HEK293 (cell line): ENCODE results near the gene SLC10A7.

ENCODE experiments used
- CTCF ChIA-PET: fragments of 350-600 bp; formaldehyde crosslinking; extraction: SDS; loops from one replicate; lab custom pipeline; 2021; ENCODE audit warnings: antibody characterized with exemption; lab: Yijun Ruan, JAX
- POLR2A ChIA-PET: fragments of 300-600 bp; formaldehyde crosslinking; extraction: SDS; loops from one replicate; lab custom pipeline; 2020; ENCODE audit warnings: antibody characterized with exemption, inconsistent platforms; lab: Yijun Ruan, JAX
- H3K27ac ChIP-seq: fragments of 200-500 bp; sonication (Bioruptor generic); 2 replicates; pipeline ENCODE4 v1.5.1; 2014; ENCODE audit warnings: low read depth, low read length, control low read depth, inconsistent platforms; ENCODE audit errors: extremely low read depth
- H3K36me3 ChIP-seq, 2 experiments: fragments of 200-500 bp in 1 of 2; sonication (Bioruptor generic) in 1 of 2; 1 replicate in 1 of 2; 2 replicates in 1 of 2; pipeline ENCODE4 v1.5.1; 2014 to 2017; ENCODE audit warnings: inconsistent platforms in 2 of 2, low read length in 2 of 2; ENCODE audit not compliant: control insufficient read depth in 2 of 2, insufficient read depth in 1 of 2
- H3K4me1 ChIP-seq: fragments of 200-500 bp; sonication (Bioruptor generic); 2 replicates; pipeline ENCODE4 v1.5.1; 2014; ENCODE audit warnings: mild to moderate bottlenecking, low read length, inconsistent platforms; ENCODE audit not compliant: control insufficient read depth, insufficient read depth
- H3K4me3 ChIP-seq: 2 replicates; pipeline ENCODE4 v1.5.1; 2011; ENCODE audit warnings: low read depth, mild to moderate bottlenecking, control low read depth, low read length, moderate library complexity
- H3K9me3 ChIP-seq: fragments of 200-500 bp; sonication (Bioruptor generic); 2 replicates; pipeline ENCODE4 v1.5.1; 2014; ENCODE audit warnings: low read depth, low read length, inconsistent platforms; ENCODE audit not compliant: control insufficient read depth, insufficient read depth
- BCL11B ChIP-seq: fragments of 450-650 bp; formaldehyde crosslinking; IDR thresholded peaks from 2 replicates; pipeline ENCODE4 v1.5.1; 2016; ENCODE audit warnings: low read depth, missing biosample characterization, missing genetic modification characterization
- GLI4 ChIP-seq: fragments of 450-650 bp; formaldehyde crosslinking; IDR thresholded peaks from 2 replicates; pipeline ENCODE4 v1.5.1; 2016; ENCODE audit warnings: missing biosample characterization, missing genetic modification characterization
- KLF10 ChIP-seq: fragments of 450-650 bp; IDR thresholded peaks from 2 replicates; pipeline ENCODE4 v1.5.1; 2018; ENCODE audit warnings: missing biosample characterization, mild to moderate bottlenecking, missing genetic modification characterization
- KLF9 ChIP-seq: fragments of 450-650 bp; formaldehyde crosslinking; IDR thresholded peaks from 2 replicates; pipeline ENCODE4 v1.5.1; 2016; ENCODE audit warnings: missing biosample characterization, missing genetic modification characterization, low read depth
- REPIN1 ChIP-seq: fragments of 450-650 bp; formaldehyde crosslinking; IDR thresholded peaks from 2 replicates; pipeline ENCODE4 v1.5.1; 2017; ENCODE audit warnings: missing biosample characterization, missing genetic modification characterization, low read depth
- YY1 ChIP-seq: fragments of 450-650 bp; formaldehyde crosslinking; IDR thresholded peaks from 2 replicates; pipeline ENCODE4 v1.5.1; 2018; ENCODE audit warnings: missing biosample characterization, missing genetic modification characterization
- ZBTB1 ChIP-seq: fragments of 450-650 bp; formaldehyde crosslinking; IDR thresholded peaks from 2 replicates; pipeline ENCODE4 v1.5.1; 2016; ENCODE audit warnings: missing biosample characterization, missing genetic modification characterization
- ZBTB8A ChIP-seq: fragments of 450-650 bp; formaldehyde crosslinking; IDR thresholded peaks from 2 replicates; pipeline ENCODE4 v1.5.1; 2016; ENCODE audit warnings: missing biosample characterization, missing genetic modification characterization
- ZNF121 ChIP-seq: fragments of 450-650 bp; formaldehyde crosslinking; IDR thresholded peaks from 2 replicates; pipeline ENCODE4 v1.5.1; 2016; ENCODE audit warnings: missing biosample characterization, missing genetic modification characterization
- ZNF132 ChIP-seq: fragments of 450-650 bp; formaldehyde crosslinking; IDR thresholded peaks from 2 replicates; pipeline ENCODE4 v1.5.1; 2017; ENCODE audit warnings: missing biosample characterization, missing genetic modification characterization, borderline replicate concordance
- ZNF169 ChIP-seq: fragments of 450-650 bp; formaldehyde crosslinking; IDR thresholded peaks from 2 replicates; pipeline ENCODE4 v1.5.1; 2016; ENCODE audit warnings: missing biosample characterization, missing genetic modification characterization
- ZNF174 ChIP-seq: fragments of 450-650 bp; formaldehyde crosslinking; IDR thresholded peaks from 2 replicates; pipeline ENCODE4 v1.5.0; 2017; ENCODE audit warnings: missing biosample characterization, mild to moderate bottlenecking, missing genetic modification characterization
- ZNF184 ChIP-seq: fragments of 450-650 bp; IDR thresholded peaks from 2 replicates; pipeline ENCODE4 v1.5.1; 2018; ENCODE audit warnings: missing biosample characterization, mild to moderate bottlenecking, missing genetic modification characterization
- ZNF214 ChIP-seq: fragments of 450-650 bp; formaldehyde crosslinking; IDR thresholded peaks from 2 replicates; pipeline ENCODE4 v1.5.1; 2017; ENCODE audit warnings: missing biosample characterization, mild to moderate bottlenecking, missing genetic modification characterization, borderline replicate concordance
- ZNF391 ChIP-seq: fragments of 450-650 bp; formaldehyde crosslinking; IDR thresholded peaks from 2 replicates; pipeline ENCODE4 v1.5.1; 2016; ENCODE audit warnings: low read depth, missing biosample characterization, missing genetic modification characterization, borderline replicate concordance
- ZNF394 ChIP-seq: fragments of 450-650 bp; formaldehyde crosslinking; IDR thresholded peaks from 2 replicates; pipeline ENCODE4 v1.5.1; 2016; ENCODE audit warnings: missing biosample characterization, missing genetic modification characterization, mild to moderate bottlenecking, moderate library complexity, borderline replicate concordance
- ZNF423 ChIP-seq: fragments of 450-650 bp; formaldehyde crosslinking; IDR thresholded peaks from 2 replicates; pipeline ENCODE4 v1.5.1; 2016; ENCODE audit warnings: missing biosample characterization, missing genetic modification characterization
- ZNF529 ChIP-seq: fragments of 450-650 bp; formaldehyde crosslinking; IDR thresholded peaks from 2 replicates; pipeline ENCODE4 v1.5.1; 2017; ENCODE audit warnings: missing genetic modification characterization, missing biosample characterization; ENCODE audit not compliant: insufficient replicate concordance
- ZNF560 ChIP-seq: fragments of 450-650 bp; formaldehyde crosslinking; IDR thresholded peaks from 2 replicates; pipeline ENCODE4 v1.5.1; 2017; ENCODE audit warnings: missing biosample characterization, missing genetic modification characterization, borderline replicate concordance
- ZNF571 ChIP-seq: fragments of 450-650 bp; formaldehyde crosslinking; IDR thresholded peaks from 2 replicates; pipeline ENCODE4 v1.5.0; 2017; ENCODE audit warnings: missing biosample characterization, missing genetic modification characterization
- ZNF585B ChIP-seq: fragments of 450-650 bp; formaldehyde crosslinking; IDR thresholded peaks from 2 replicates; pipeline ENCODE4 v1.5.1; 2016; ENCODE audit warnings: missing biosample characterization, missing genetic modification characterization
- ZNF626 ChIP-seq: fragments of 450-650 bp; sonication (Bioruptor Pico); formaldehyde crosslinking; IDR thresholded peaks from 2 replicates; pipeline ENCODE4 v1.5.1; 2018; ENCODE audit warnings: missing biosample characterization, missing genetic modification characterization, inconsistent platforms
- ZNF701 ChIP-seq: fragments of 450-650 bp; formaldehyde crosslinking; IDR thresholded peaks from 2 replicates; pipeline ENCODE4 v1.5.1; 2016; ENCODE audit warnings: missing biosample characterization, missing genetic modification characterization
- ZNF768 ChIP-seq: fragments of 450-650 bp; formaldehyde crosslinking; IDR thresholded peaks from 2 replicates; pipeline ENCODE4 v1.5.1; 2018; ENCODE audit warnings: missing biosample characterization, mild to moderate bottlenecking, missing genetic modification characterization
- TF ChIP-seq, protein P1 (sequence below): fragments of 450-650 bp; formaldehyde crosslinking; IDR thresholded peaks from 2 replicates; pipeline ENCODE4 v1.5.1; 2017; ENCODE audit warnings: missing biosample characterization, missing genetic modification characterization
- TF ChIP-seq, protein P2 (sequence below): fragments of 450-650 bp; formaldehyde crosslinking; IDR thresholded peaks from 2 replicates; pipeline ENCODE4 v1.5.1; 2017; ENCODE audit warnings: missing biosample characterization, missing genetic modification characterization
- TF ChIP-seq, protein P3 (sequence below): fragments of 450-650 bp; formaldehyde crosslinking; IDR thresholded peaks from 2 replicates; pipeline ENCODE4 v1.5.1; 2017; ENCODE audit warnings: missing biosample characterization, missing genetic modification characterization

The SLC10A7 gene

DNA sequence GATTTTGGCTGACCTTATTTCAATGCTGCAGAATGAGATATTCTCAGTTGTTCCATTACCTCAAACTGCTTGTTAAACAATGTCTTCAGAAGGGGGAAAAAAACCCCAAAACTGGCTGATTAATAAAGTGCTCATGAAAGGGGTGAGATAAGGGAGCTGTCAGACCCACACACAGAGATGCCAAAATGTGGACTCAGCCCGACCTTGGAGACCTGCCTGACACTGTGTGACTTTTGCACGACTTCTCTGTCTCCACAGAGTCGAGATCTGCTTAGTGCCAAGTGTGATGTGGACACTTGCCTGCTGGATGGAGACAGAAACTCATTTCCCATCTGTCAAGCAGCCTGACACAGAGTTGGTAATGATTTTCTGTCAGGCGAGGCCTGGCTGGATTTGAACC lies 275.9 kb downstream of the SLC10A7 start:
- H3K4me1 ChIP-seq, result no peaks in the 10 kb centered on the region
- H3K9me3 ChIP-seq, result no peaks in the 10 kb centered on the region
- no peaks in the 10 kb centered on the region for H3K36me3 ChIP-seq
- no peak overlapping the region for H3K4me3 ChIP-seq
- TF ChIP-seq ZNF184 (tag by site-specific recombination) (no peak), BCL11B (no peak), ZNF571 (tag by site-specific recombination) (no peak), ZNF121 (tag by site-specific recombination) (no peak), ZBTB1 (tag by site-specific recombination) (no peak), ZNF394 (no peak), ZNF391 (tag by site-specific recombination) (no peak), KLF9 (tag by site-specific recombination) (no peak), KLF10 (no peak), ZNF768 (tag by site-specific recombination) (no peak)
- TF ChIP-seq, protein P1, sequence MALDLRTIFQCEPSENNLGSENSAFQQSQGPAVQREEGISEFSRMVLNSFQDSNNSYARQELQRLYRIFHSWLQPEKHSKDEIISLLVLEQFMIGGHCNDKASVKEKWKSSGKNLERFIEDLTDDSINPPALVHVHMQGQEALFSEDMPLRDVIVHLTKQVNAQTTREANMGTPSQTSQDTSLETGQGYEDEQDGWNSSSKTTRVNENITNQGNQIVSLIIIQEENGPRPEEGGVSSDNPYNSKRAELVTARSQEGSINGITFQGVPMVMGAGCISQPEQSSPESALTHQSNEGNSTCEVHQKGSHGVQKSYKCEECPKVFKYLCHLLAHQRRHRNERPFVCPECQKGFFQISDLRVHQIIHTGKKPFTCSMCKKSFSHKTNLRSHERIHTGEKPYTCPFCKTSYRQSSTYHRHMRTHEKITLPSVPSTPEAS, result no peak
- TF ChIP-seq, all 188 proteins: peak for 0
- ChIA-PET CTCF (no interaction called here), POLR2A (no interaction called here)
- no peak overlapping the region for H3K27ac ChIP-seq

DNA sequence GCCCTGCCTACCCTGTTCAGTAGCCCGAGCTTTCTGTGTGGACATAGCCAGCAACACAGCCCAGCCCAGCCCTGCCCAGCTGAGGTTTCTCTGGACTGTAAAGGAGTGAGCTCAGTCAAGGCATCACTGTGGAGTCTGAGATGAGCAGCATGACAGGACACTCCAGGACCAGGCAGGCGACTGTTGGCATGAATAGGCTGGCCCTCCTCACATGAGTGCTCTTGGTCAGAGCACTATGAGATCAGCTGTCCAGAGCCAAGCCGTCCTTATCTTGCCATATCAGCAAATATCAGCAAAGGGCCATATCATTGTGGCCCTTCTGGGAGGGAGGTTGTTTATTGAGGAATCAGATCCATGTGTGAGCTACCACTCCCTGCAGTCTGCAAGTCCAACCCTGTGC lies 276.5 kb downstream of the SLC10A7 start:
- H3K4me3 ChIP-seq, result no peak overlapping the region
- H3K27ac ChIP-seq, result no peak overlapping the region
- ChIA-PET CTCF (interaction anchor here (1.2 kb wide), 1 partner anchor 9 kb away, joined by 3 read pairs; no protein-coding TSS in a partner anchor), POLR2A (no interaction called here)
- H3K9me3 ChIP-seq, result no peaks in the 10 kb centered on the region
- no peaks in the 10 kb centered on the region for H3K36me3 ChIP-seq
- no peak for TF ChIP-seq ZNF423 (tag by site-specific recombination)
- no peaks in the 10 kb centered on the region for H3K4me1 ChIP-seq

DNA sequence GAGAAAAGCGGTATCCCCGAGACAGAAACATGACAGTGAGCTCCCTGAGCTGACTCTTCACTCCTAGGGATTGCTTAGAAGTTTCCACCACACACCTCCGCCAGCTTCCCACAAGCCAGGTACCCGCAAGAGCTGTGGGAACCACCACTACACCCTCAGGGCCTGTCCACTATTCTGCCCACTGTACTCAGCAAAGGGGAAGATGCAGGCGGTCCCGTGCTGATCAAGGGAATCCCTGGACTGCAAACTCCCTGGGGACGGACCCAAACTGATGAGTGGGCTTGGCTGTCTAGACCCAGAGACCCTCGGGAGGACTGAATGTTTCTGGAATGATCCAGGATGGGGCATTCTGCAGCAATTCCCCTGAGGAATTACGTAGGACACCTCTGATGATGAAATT lies 277.2 kb downstream of the SLC10A7 start:
- Histone ChIP-seq H3K4me1 (no peaks in the 10 kb centered on the region), H3K4me3 (no peak overlapping the region), H3K36me3 (no peaks in the 10 kb centered on the region), H3K9me3 (no peaks in the 10 kb centered on the region), H3K27ac (no peak overlapping the region)
- CTCF ChIA-PET, result interaction anchor here (0.5 to 1.2 kb wide), 4 partner anchors 9 to 97 kb away, joined by 3 to 5 read pairs (median 3); no protein-coding TSS in a partner anchor
- TF ChIP-seq ZNF169 (tag by site-specific recombination), result no peak
- TF ChIP-seq, protein P2, sequence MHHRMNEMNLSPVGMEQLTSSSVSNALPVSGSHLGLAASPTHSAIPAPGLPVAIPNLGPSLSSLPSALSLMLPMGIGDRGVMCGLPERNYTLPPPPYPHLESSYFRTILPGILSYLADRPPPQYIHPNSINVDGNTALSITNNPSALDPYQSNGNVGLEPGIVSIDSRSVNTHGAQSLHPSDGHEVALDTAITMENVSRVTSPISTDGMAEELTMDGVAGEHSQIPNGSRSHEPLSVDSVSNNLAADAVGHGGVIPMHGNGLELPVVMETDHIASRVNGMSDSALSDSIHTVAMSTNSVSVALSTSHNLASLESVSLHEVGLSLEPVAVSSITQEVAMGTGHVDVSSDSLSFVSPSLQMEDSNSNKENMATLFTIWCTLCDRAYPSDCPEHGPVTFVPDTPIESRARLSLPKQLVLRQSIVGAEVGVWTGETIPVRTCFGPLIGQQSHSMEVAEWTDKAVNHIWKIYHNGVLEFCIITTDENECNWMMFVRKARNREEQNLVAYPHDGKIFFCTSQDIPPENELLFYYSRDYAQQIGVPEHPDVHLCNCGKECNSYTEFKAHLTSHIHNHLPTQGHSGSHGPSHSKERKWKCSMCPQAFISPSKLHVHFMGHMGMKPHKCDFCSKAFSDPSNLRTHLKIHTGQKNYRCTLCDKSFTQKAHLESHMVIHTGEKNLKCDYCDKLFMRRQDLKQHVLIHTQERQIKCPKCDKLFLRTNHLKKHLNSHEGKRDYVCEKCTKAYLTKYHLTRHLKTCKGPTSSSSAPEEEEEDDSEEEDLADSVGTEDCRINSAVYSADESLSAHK, result no peak
- POLR2A ChIA-PET, result no interaction called here

DNA sequence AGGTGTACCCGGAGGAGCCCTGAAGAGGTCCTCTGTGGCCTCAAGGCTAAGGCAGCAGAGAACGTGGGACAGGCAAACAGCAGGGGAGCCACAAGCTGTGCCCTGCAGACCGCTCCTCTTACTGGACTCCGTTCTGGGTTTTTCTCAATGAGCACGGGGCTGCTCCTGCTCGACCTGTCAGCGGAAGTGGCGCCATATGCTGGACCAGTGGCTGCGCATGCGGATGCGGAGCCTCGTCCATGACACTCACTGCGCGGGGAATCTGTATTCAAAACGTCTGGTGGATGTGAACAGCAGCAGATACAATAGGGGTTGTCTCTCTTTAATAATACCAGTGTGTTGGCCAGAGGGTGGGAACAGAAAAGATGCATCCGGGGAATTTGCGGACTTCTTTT lies 277.9 kb downstream of the SLC10A7 start:
- ChIA-PET POLR2A (no interaction called here), CTCF (interaction anchor here (0.7 to 1.0 kb wide), 2 partner anchors 17 to 98 kb away, joined by 3 to 5 read pairs; no protein-coding TSS in a partner anchor)
- Histone ChIP-seq H3K27ac (no peak overlapping the region), H3K4me3 (no peak overlapping the region), H3K4me1 (no peaks in the 10 kb centered on the region), H3K36me3 (no peaks in the 10 kb centered on the region), H3K9me3 (no peaks in the 10 kb centered on the region)
- no peak for TF ChIP-seq YY1
- TF ChIP-seq, protein P3, sequence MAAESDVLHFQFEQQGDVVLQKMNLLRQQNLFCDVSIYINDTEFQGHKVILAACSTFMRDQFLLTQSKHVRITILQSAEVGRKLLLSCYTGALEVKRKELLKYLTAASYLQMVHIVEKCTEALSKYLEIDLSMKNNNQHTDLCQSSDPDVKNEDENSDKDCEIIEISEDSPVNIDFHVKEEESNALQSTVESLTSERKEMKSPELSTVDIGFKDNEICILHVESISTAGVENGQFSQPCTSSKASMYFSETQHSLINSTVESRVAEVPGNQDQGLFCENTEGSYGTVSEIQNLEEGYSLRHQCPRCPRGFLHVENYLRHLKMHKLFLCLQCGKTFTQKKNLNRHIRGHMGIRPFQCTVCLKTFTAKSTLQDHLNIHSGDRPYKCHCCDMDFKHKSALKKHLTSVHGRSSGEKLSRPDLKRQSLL (tag by site-specific recombination), result no peak
- TF ChIP-seq ZBTB8A (tag by site-specific recombination), result no peak
- no peak for TF ChIP-seq ZNF585B
- no peak for TF ChIP-seq ZNF626 (tag by site-specific recombination)
- TF ChIP-seq ZNF214 (tag by site-specific recombination), result no peak
- TF ChIP-seq ZNF174 (tag by site-specific recombination), result no peak
- no peak for TF ChIP-seq ZNF132 (tag by site-specific recombination)
- TF ChIP-seq ZNF701, result no peak
- no peak for TF ChIP-seq ZNF529
- TF ChIP-seq ZNF560 (tag by site-specific recombination), result no peak
- TF ChIP-seq REPIN1 (tag by site-specific recombination), result no peak
- TF ChIP-seq GLI4 (tag by site-specific recombination), result no peak
